ENCODE results near the gene INO80B. TPM values are rescaled to one million over a fixed set of nuclear protein-coding genes. Genes with fewer than 3 reads are reported as not detected.

The INO80B gene
- total RNA-seq, 2 experiments from 2014 or later, result 24.2 to 25.6 TPM

GRCh38 chr2:74497777-74498499 lies 43.1 kb downstream of the INO80B start:
- CTCF ChIA-PET, result interaction anchor here (1.3 kb wide), 1 partner anchor 15 kb away, joined by 5 read pairs; the partner anchor contains the start of genes CCDC142 and TTC31
- POLR2A ChIA-PET, result interaction anchor here (0.6 kb wide), 1 partner anchor 69 kb away, joined by 3 read pairs; no protein-coding TSS in a partner anchor
- no peaks in the 10 kb centered on the region for H3K9me3 Mint-ChIP-seq (ENCODE audit: low read depth)
- peak overlapping the region; percentile 15 for H3K27ac Mint-ChIP-seq
- peak overlapping the region; percentile 77 for H3K4me3 Mint-ChIP-seq
- ATAC-seq (peak; percentile 31), DNase-seq (peak; percentile 52)
- peaks cover 24% of the 10 kb centered on the region for H3K4me1 Mint-ChIP-seq
- peaks cover 45% of the 10 kb centered on the region for H3K27me3 Mint-ChIP-seq
- intact Hi-C loops (cut with DNase I, micrococcal nuclease), result loop anchor here (2.0 to 5.0 kb wide), 2 partner anchors 34 to 57 kb away; partner anchors contain the start of gene DOK1 (in 1 of the 2)
- H3K36me3 Mint-ChIP-seq (ENCODE audit: low read depth), result peaks cover 7% of the 10 kb centered on the region

- CTCF ChIA-PET, result interaction anchor here (1.3 to 3.6 kb wide), 2 partner anchors 16 kb away, joined by 5 to 17 read pairs; partner anchors contain the start of genes CCDC142 and TTC31
- POLR2A ChIA-PET, result no interaction called here
- H3K27me3 Mint-ChIP-seq, result peaks cover 50% of the 10 kb centered on the region
- H3K27ac Mint-ChIP-seq, result peak overlapping the region; percentile 15
- peak overlapping the region; percentile 77 for H3K4me3 Mint-ChIP-seq
- H3K4me1 Mint-ChIP-seq, result peaks cover 31% of the 10 kb centered on the region
- peaks cover 7% of the 10 kb centered on the region for H3K36me3 Mint-ChIP-seq (ENCODE audit: low read depth)
- ATAC-seq (peak; percentile 63), DNase-seq (peak; percentile 49)
- intact Hi-C loops (cut with DNase I, micrococcal nuclease), result loop anchor here (1.0 to 5.0 kb wide), 3 partner anchors 16 to 56 kb away; partner anchors contain the start of genes DOK1 (in 1 of the 2) and TLX2 (in 1 of the 2)
- H3K9me3 Mint-ChIP-seq (ENCODE audit: low read depth), result no peaks in the 10 kb centered on the region
Measured at GRCh38 chr2:74498500-74499266, 43.8 kb downstream of the INO80B start.

GRCh38 chr2:74499267-74499939 lies 44.5 kb downstream of the INO80B start, which contains the start of gene LBX2:
Gene LBX2 (minus strand): TSS chr2:74499603. CDS start chr2:74499537, 66 bp downstream.
- Mint-ChIP-seq H3K9me3 (ENCODE audit: low read depth) (no peaks in the 10 kb centered on the region), H3K27ac (peak within 1 kb of the TSS; percentile 15), H3K4me1 (peaks cover 37% of the 10 kb centered on the region), H3K27me3 (peaks cover 56% of the 10 kb centered on the region), H3K36me3 (ENCODE audit: low read depth) (peaks cover 10% of the 10 kb centered on the region), H3K4me3 (peak within 1 kb of the TSS; percentile 77)
- ATAC-seq, result peak; percentile 37
- ChIA-PET POLR2A (no interaction called here), CTCF (interaction anchor here (3.6 kb wide), 1 partner anchor 17 kb away, joined by 17 read pairs; the partner anchor contains the start of genes CCDC142 and TTC31)
- peak; percentile 71 for DNase-seq
- intact Hi-C loops (cut with DNase I, micrococcal nuclease), result loop anchor here (1.0 to 5.0 kb wide), 3 partner anchors 15 to 55 kb away; partner anchors contain the start of genes DOK1 (in 1 of the 2) and TLX2 (in 1 of the 2)

- H3K27me3 Mint-ChIP-seq, result peaks cover 58% of the 10 kb centered on the region
- CTCF ChIA-PET, result interaction anchor here (0.6 to 3.6 kb wide), 5 partner anchors 10 to 24 kb away, joined by 3 to 17 read pairs (median 5); partner anchors contain the start of genes CCDC142 and TTC31
- no peak overlapping the region for H3K4me3 Mint-ChIP-seq
Measured at GRCh38 chr2:74499940-74500577, 45.2 kb downstream of the INO80B start.

GRCh38 chr2:74500578-74500946 lies 45.7 kb downstream of the INO80B start:
- H3K27me3 Mint-ChIP-seq, result peaks cover 60% of the 10 kb centered on the region
- POLR2A ChIA-PET, result interaction anchor here (1.3 kb wide), 1 partner anchor 29 kb away, joined by 4 read pairs; the partner anchor contains the start of gene HTRA2
- peaks cover 22% of the 10 kb centered on the region for H3K36me3 Mint-ChIP-seq (ENCODE audit: low read depth)
- peaks cover 40% of the 10 kb centered on the region for H3K4me1 Mint-ChIP-seq
- H3K27ac Mint-ChIP-seq, result no peak overlapping the region
- no peaks in the 10 kb centered on the region for H3K9me3 Mint-ChIP-seq (ENCODE audit: low read depth)
- intact Hi-C loops (cut with DNase I, micrococcal nuclease), result no loop called here
- ATAC-seq, result no peak
- no peak overlapping the region for H3K4me3 Mint-ChIP-seq
- CTCF ChIA-PET, result interaction anchor here (0.5 to 3.6 kb wide), 6 partner anchors 10 to 236 kb away, joined by 3 to 17 read pairs (median 4); partner anchors contain the start of genes CCDC142 and TTC31
- no peak for DNase-seq

More at GRCh38 chr2:74499940-74500577, 45.2 kb downstream of the INO80B start:
- no peak overlapping the region for H3K27ac Mint-ChIP-seq
- POLR2A ChIA-PET, result no interaction called here
- intact Hi-C loops (cut with DNase I, micrococcal nuclease), result loop anchor here (1.0 to 5.0 kb wide), 3 partner anchors 14 to 55 kb away; partner anchors contain the start of genes DOK1 (in 1 of the 2) and TLX2 (in 1 of the 2)
- H3K9me3 Mint-ChIP-seq (ENCODE audit: low read depth), result no peaks in the 10 kb centered on the region
- ATAC-seq (no peak), DNase-seq (no peak)
- H3K4me1 Mint-ChIP-seq, result peaks cover 39% of the 10 kb centered on the region
- H3K36me3 Mint-ChIP-seq (ENCODE audit: low read depth), result peaks cover 17% of the 10 kb centered on the region

- Mint-ChIP-seq H3K27ac (no peak overlapping the region), H3K27me3 (peaks cover 60% of the 10 kb centered on the region), H3K9me3 (ENCODE audit: low read depth) (no peaks in the 10 kb centered on the region), H3K36me3 (ENCODE audit: low read depth) (peaks cover 28% of the 10 kb centered on the region), H3K4me1 (peaks cover 45% of the 10 kb centered on the region), H3K4me3 (peak overlapping the region; percentile 63)
- intact Hi-C loops (cut with DNase I, micrococcal nuclease), result no loop called here
- DNase-seq (no peak), ATAC-seq (no peak)
- CTCF ChIA-PET, result interaction anchor here (1.0 to 3.6 kb wide), 3 partner anchors 9 to 19 kb away, joined by 3 to 17 read pairs (median 5); partner anchors contain the start of genes CCDC142 and TTC31
- POLR2A ChIA-PET, result interaction anchor here (1.3 kb wide), 1 partner anchor 28 kb away, joined by 4 read pairs; the partner anchor contains the start of gene HTRA2
Measured at GRCh38 chr2:74501335-74502071, 46.6 kb downstream of the INO80B start.

GRCh38 chr2:74502147-74502719 lies 47.3 kb downstream of the INO80B start:
- H3K27me3 Mint-ChIP-seq, result peaks cover 60% of the 10 kb centered on the region
- POLR2A ChIA-PET, result no interaction called here
- H3K4me1 Mint-ChIP-seq, result peaks cover 50% of the 10 kb centered on the region
- CTCF ChIA-PET, result interaction anchor here (1.0 to 3.6 kb wide), 2 partner anchors 8 to 20 kb away, joined by 3 to 17 read pairs; partner anchors contain the start of genes CCDC142 and TTC31
- intact Hi-C loops (cut with DNase I, micrococcal nuclease), result no loop called here
- peaks cover 34% of the 10 kb centered on the region for H3K36me3 Mint-ChIP-seq (ENCODE audit: low read depth)
- no peak overlapping the region for H3K27ac Mint-ChIP-seq
- no peaks in the 10 kb centered on the region for H3K9me3 Mint-ChIP-seq (ENCODE audit: low read depth)
- no peak for ATAC-seq
- DNase-seq, result no peak
- peak overlapping the region; percentile 63 for H3K4me3 Mint-ChIP-seq

- peak; percentile 71 for DNase-seq
- no peaks in the 10 kb centered on the region for H3K9me3 Mint-ChIP-seq (ENCODE audit: low read depth)
- peaks cover 45% of the 10 kb centered on the region for H3K4me1 Mint-ChIP-seq
Measured at GRCh38 chr2:74502720-74503505, 48.0 kb downstream of the INO80B start.

More at GRCh38 chr2:74502720-74503505, 48.0 kb downstream of the INO80B start:
- intact Hi-C loops (cut with DNase I, micrococcal nuclease), result loop anchor here in 1 of 2 experiments (1.0 kb wide), 1 partner anchor 20 kb away; the partner anchor contains the start of gene TTC31
- Mint-ChIP-seq H3K27me3 (peaks cover 55% of the 10 kb centered on the region), H3K4me3 (peak overlapping the region; percentile 63), H3K27ac (no peak overlapping the region), H3K36me3 (ENCODE audit: low read depth) (peaks cover 34% of the 10 kb centered on the region)
- no peak for ATAC-seq
- ChIA-PET CTCF (interaction anchor here (0.6 to 1.8 kb wide), 8 partner anchors 12 to 97 kb away, joined by 3 to 8 read pairs (median 3); partner anchors contain the start of genes CCDC142, TTC31 and WBP1), POLR2A (no interaction called here)

Data from activated CD4-positive, alpha-beta T cell treated with anti-CD3 and anti-CD28 coated beads for 36 hours (primary cell).